GM18873 (cell line): ENCODE data around the gene SGMS1.
"Not testable (repeated sequence)": the region's sequence is repeated elsewhere in the genome, so short reads cannot be mapped to it uniquely, and the experiment has no call there.

ENCODE experiments used
- ATAC-seq: cut with Tn5 transposase; IDR thresholded peaks from one replicate; pipeline ENCODE4 v1.9.1; 2021; ENCODE audit warnings: mild to moderate bottlenecking, moderate library complexity, moderate number of reproducible peaks; ENCODE audit not compliant: unreplicated experiment, low FRiP score

Gene SGMS1

GRCh38 chr10:50289196-50289595, 334.6 kb downstream of the SGMS1 start:
- no peak for ATAC-seq

- no peak for ATAC-seq
These were observed 336.6 kb downstream of the SGMS1 start for GRCh38 chr10:50286996-50287803.

- ATAC-seq, result no peak
These were observed 337.2 kb downstream of the SGMS1 start for GRCh38 chr10:50286517-50286916.

- ATAC-seq, result no peak
These were observed 341.7 kb downstream of the SGMS1 start for GRCh38 chr10:50281967-50282522.

- no peak for ATAC-seq
These were observed 342.4 kb downstream of the SGMS1 start for GRCh38 chr10:50281210-50281966.

- ATAC-seq, result no peak
These were observed 343.5 kb downstream of the SGMS1 start for GRCh38 chr10:50280049-50280841.

- ATAC-seq, result no peak
These were observed 344.3 kb downstream of the SGMS1 start for GRCh38 chr10:50279489-50279888.

- no peak for ATAC-seq
These were observed 348.0 kb downstream of the SGMS1 start for GRCh38 chr10:50275650-50276235.

- ATAC-seq, result no peak
These were observed 351.2 kb downstream of the SGMS1 start for GRCh38 chr10:50272531-50272930.

GRCh38 chr10:50271564-50272250, 352.0 kb downstream of the SGMS1 start:
- no peak for ATAC-seq

GRCh38 chr10:50267877-50268276, 355.9 kb downstream of the SGMS1 start:
- ATAC-seq, result not testable (repeated sequence)

GRCh38 chr10:50262625-50263024, 361.1 kb downstream of the SGMS1 start:
- not testable (repeated sequence) for ATAC-seq

GRCh38 chr10:50260791-50261281, 362.9 kb downstream of the SGMS1 start:
- ATAC-seq, result peak; percentile 99
